Esophagus muscularis mucosa (tissue), 4 donors: ENCODE data around the gene SEPTIN8.

Experiments used
- EP300 ChIP-seq: sonication (generic); formaldehyde crosslinking; IDR thresholded peaks from one replicate; pipeline ENCODE4 v1.6.1; 2017; ENCODE audit warnings: antibody characterized with exemption
- POLR2A ChIP-seq: fragments of 450-650 bp; IDR thresholded peaks from one replicate; pipeline ENCODE4 v1.6.1; 2017; ENCODE audit warnings: antibody characterized with exemption, moderate library complexity, mild to moderate bottlenecking, low read depth
- POLR2AphosphoS5 ChIP-seq, 2 donors: sonication (generic); formaldehyde crosslinking; IDR thresholded peaks; one replicate each; pipeline ENCODE4 v1.6.1; 2017; ENCODE audit warnings: antibody characterized with exemption in 2 of 2
- TF ChIP-seq, protein P1 (sequence below), 3 experiments: fragments of 200-600 bp in 2 of 3; fragments of 450-650 bp in 1 of 3; sonication (generic) in 2 of 3; IDR thresholded peaks; one replicate each; pipeline ENCODE4 v1.5.1; 2017 to 2019; ENCODE audit warnings: antibody characterized with exemption in 3 of 3, mild to moderate bottlenecking in 2 of 3, moderate library complexity in 1 of 3

DNA sequence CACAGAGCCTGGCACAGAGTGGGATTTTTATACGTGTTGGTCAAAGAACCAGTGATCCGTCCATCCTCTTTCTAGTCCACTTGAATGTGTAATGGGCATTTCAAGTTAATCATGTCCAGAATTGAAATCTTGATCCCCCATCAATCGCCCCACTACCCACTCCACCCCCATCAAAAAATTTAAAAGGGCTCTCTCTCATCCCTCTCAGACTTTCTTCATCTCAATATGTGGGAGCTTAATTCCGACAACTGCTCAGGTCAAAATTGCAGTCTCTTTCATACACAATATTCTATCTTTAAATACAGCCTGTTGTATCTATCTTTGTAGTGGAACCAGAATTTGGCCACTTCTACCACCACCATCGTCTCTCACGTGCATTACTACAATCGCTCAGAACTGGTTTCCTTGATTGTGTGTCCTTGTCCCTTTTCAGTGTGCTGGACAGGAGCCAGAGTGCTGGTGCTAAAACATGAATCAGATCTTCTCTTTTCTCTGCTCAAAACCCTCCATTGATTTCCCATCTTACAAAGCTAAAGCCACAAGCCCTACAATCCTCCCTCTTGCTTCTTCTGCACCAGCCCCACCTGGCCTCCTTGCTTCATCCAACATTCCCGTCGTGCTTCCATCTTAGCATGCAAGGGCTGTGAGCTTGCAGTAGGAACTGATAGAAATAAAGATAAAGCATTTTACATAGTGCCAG, 38.9 kb downstream of the SEPTIN8 start:
- TF ChIP-seq POLR2A (no peak), POLR2AphosphoS5 (IDR thresholded peaks at IDR 0.05) (no peak), EP300 (no peak)
- TF ChIP-seq, protein P1, sequence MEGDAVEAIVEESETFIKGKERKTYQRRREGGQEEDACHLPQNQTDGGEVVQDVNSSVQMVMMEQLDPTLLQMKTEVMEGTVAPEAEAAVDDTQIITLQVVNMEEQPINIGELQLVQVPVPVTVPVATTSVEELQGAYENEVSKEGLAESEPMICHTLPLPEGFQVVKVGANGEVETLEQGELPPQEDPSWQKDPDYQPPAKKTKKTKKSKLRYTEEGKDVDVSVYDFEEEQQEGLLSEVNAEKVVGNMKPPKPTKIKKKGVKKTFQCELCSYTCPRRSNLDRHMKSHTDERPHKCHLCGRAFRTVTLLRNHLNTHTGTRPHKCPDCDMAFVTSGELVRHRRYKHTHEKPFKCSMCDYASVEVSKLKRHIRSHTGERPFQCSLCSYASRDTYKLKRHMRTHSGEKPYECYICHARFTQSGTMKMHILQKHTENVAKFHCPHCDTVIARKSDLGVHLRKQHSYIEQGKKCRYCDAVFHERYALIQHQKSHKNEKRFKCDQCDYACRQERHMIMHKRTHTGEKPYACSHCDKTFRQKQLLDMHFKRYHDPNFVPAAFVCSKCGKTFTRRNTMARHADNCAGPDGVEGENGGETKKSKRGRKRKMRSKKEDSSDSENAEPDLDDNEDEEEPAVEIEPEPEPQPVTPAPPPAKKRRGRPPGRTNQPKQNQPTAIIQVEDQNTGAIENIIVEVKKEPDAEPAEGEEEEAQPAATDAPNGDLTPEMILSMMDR (IDR thresholded peaks at IDR 0.05) = no peak
